Measurements from ENCODE around the gene SLC35E4. TPM values are rescaled to one million over a fixed set of nuclear protein-coding genes. Genes with fewer than 3 reads are reported as not detected.

SLC35E4 gene
- total and polyA plus RNA-seq, 9 of the 15 experiments (the other 6 are each of a cell fraction or from before 2014, with no cell fraction given) = 0.06 to 2.3 (median 0.86) TPM; not detected in 1

DNA sequence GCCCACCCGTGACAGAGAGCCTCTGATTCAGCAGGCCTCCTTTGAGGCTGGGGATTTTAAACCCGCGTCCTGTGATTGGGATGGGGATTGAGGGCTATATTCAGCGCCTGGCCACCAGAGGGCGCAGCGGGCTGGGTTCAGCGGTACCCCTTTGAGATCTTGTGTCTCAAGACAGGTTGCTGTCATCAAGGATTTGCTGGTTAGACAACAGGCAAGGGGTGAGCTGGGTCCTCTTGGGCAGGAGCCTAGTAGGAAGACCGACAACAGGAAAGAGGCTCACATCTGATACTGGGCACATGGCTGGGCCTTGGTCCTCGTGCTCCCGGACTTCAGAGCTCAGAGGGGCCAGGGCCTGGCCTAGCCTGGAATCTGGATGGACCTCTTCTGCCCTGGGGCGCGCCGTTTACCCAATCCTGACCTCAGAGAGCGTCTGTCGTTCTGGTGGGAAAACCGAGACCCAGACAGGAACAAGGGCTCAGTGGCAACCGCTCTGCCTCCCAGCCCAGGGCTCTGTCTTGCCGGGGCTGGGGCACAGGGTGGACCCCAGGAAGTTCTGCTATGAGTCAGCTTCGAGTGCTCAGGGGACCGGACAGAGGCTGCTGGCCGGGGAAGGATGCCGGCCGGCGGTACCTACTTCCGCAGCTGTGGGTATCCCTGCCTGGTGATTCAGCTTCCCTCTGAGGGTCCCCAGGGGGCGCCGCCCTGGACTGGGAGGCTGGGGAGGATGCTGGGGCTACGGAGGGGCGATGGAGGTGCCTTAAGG is 929 bp upstream of the SLC35E4 start (continued):
- TF ChIP-seq, protein P1, sequence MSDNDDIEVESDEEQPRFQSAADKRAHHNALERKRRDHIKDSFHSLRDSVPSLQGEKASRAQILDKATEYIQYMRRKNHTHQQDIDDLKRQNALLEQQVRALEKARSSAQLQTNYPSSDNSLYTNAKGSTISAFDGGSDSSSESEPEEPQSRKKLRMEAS (CRISPR knock-in tag; IDR thresholded peaks at IDR 0.05) = peak; percentile 39; the same call in 1 of the 2 replicates
- TF ChIP-seq FOSL1 (tag; conservative IDR thresholded peaks at IDR 0.05) (peak; percentile 50), ZNF212 (CRISPR knock-in tag; IDR thresholded peaks at IDR 0.05) (no peak), MAFF (IDR thresholded peaks at IDR 0.05; ENCODE audit: low read length) (no peak), MEIS2 (IDR thresholded peaks at IDR 0.05; ENCODE audit: partially characterized antibody) (peak; percentile 86), TAF1 (IDR thresholded peaks at IDR 0.05; ENCODE audit: control insufficient read depth, extremely low read depth, insufficient read depth, low read length, severe bottlenecking) (no peak), SAFB (IDR thresholded peaks at IDR 0.05; ENCODE audit: borderline replicate concordance, low read depth, low read length) (no peak), TRIM28 (IDR thresholded peaks at IDR 0.05) (no peak), NFRKB (IDR thresholded peaks at IDR 0.05; ENCODE audit: low read depth) (no peak), ZNF707 (CRISPR knock-in tag; conservative IDR thresholded peaks at IDR 0.05) (no peak), ZNF324 (CRISPR knock-in tag; IDR thresholded peaks at IDR 0.05) (no peak), HMG20A (CRISPR knock-in tag; conservative IDR thresholded peaks at IDR 0.05) (no peak)
- TF ChIP-seq, protein P2, sequence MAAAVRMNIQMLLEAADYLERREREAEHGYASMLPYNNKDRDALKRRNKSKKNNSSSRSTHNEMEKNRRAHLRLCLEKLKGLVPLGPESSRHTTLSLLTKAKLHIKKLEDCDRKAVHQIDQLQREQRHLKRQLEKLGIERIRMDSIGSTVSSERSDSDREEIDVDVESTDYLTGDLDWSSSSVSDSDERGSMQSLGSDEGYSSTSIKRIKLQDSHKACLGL (CRISPR knock-in tag; IDR thresholded peaks at IDR 0.05; ENCODE audit: borderline replicate concordance, poor library complexity, severe bottlenecking) = no peak
- TF ChIP-seq, protein P3, sequence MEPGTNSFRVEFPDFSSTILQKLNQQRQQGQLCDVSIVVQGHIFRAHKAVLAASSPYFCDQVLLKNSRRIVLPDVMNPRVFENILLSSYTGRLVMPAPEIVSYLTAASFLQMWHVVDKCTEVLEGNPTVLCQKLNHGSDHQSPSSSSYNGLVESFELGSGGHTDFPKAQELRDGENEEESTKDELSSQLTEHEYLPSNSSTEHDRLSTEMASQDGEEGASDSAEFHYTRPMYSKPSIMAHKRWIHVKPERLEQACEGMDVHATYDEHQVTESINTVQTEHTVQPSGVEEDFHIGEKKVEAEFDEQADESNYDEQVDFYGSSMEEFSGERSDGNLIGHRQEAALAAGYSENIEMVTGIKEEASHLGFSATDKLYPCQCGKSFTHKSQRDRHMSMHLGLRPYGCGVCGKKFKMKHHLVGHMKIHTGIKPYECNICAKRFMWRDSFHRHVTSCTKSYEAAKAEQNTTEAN (CRISPR knock-in tag; IDR thresholded peaks at IDR 0.05) = no peak
- TF ChIP-seq, protein P4, sequence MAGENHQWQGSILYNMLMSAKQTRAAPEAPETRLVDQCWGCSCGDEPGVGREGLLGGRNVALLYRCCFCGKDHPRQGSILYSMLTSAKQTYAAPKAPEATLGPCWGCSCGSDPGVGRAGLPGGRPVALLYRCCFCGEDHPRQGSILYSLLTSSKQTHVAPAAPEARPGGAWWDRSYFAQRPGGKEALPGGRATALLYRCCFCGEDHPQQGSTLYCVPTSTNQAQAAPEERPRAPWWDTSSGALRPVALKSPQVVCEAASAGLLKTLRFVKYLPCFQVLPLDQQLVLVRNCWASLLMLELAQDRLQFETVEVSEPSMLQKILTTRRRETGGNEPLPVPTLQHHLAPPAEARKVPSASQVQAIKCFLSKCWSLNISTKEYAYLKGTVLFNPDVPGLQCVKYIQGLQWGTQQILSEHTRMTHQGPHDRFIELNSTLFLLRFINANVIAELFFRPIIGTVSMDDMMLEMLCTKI (IDR thresholded peaks at IDR 0.05; ENCODE audit: partially characterized antibody) = no peak
- TF ChIP-seq, protein P5, sequence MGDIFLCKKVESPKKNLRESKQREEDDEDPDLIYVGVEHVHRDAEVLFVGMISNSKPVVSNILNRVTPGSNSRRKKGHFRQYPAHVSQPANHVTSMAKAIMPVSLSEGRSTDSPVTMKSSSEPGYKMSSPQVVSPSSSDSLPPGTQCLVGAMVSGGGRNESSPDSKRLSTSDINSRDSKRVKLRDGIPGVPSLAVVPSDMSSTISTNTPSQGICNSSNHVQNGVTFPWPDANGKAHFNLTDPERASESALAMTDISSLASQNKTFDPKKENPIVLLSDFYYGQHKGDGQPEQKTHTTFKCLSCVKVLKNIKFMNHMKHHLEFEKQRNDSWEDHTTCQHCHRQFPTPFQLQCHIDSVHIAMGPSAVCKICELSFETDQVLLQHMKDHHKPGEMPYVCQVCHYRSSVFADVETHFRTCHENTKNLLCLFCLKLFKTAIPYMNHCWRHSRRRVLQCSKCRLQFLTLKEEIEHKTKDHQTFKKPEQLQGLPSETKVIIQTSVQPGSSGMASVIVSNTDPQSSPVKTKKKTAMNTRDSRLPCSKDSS (IDR thresholded peaks at IDR 0.05; ENCODE audit: low read depth, partially characterized antibody) = no peak
- TF ChIP-seq, protein P6, sequence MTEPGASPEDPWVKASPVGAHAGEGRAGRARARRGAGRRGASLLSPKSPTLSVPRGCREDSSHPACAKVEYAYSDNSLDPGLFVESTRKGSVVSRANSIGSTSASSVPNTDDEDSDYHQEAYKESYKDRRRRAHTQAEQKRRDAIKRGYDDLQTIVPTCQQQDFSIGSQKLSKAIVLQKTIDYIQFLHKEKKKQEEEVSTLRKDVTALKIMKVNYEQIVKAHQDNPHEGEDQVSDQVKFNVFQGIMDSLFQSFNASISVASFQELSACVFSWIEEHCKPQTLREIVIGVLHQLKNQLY (CRISPR knock-in tag; conservative IDR thresholded peaks at IDR 0.05) = no peak
